Activated CD4-positive, alpha-beta T cell treated with anti-CD3 and anti-CD28 coated beads for 36 hours (primary cell): ENCODE results near the gene MDC1. TPM values are rescaled to one million over a fixed set of nuclear protein-coding genes. Genes with fewer than 3 reads are reported as not detected.
A peak's percentile ranks its signal among the peaks of the same experiment; 100 is the strongest.

Experiments
- ATAC-seq: fragments of 200-7000 bp; cut with Tn5 transposase; one replicate; pipeline ENCODE4 v1.10.0; 2021; ENCODE audit warnings: mild to moderate bottlenecking, moderate library complexity
- CTCF ChIA-PET: fragments of 350-600 bp; sonication (Branson Sonifier 250); formaldehyde crosslinking; loops from one replicate; lab custom pipeline; 2021; ENCODE audit warnings: antibody characterized with exemption; lab: Charles Lee
- POLR2A ChIA-PET: fragments of 350-600 bp; sonication (Branson Sonifier 250); formaldehyde crosslinking; loops from one replicate; lab custom pipeline; 2021; ENCODE audit warnings: antibody characterized with exemption, inconsistent platforms; lab: Charles Lee
- DNase-seq: peaks from one replicate; pipeline ENCODE4 v3.0.0-alpha.2; 2020
- H3K27ac Mint-ChIP-seq: one replicate; pipeline ENCODE4 v1.8.0; 2021; ENCODE audit warnings: mixed read lengths
- H3K27me3 Mint-ChIP-seq: one replicate; pipeline ENCODE4 v1.8.0; 2021; ENCODE audit warnings: mixed read lengths
- H3K36me3 Mint-ChIP-seq: one replicate; pipeline ENCODE4 v1.8.0; 2021; ENCODE audit warnings: low read depth, mixed read lengths
- H3K4me1 Mint-ChIP-seq: one replicate; pipeline ENCODE4 v1.8.0; 2021; ENCODE audit warnings: mixed read lengths
- H3K4me3 Mint-ChIP-seq: one replicate; pipeline ENCODE4 v1.8.0; 2021; ENCODE audit warnings: mild to moderate bottlenecking, moderate library complexity, mixed read lengths
- H3K9me3 Mint-ChIP-seq: one replicate; pipeline ENCODE4 v1.8.0; 2021; ENCODE audit warnings: low read depth, mixed read lengths
- intact Hi-C, 2 experiments: fragments of 100-400 bp; cut with DNase I in 1 of 2; cut with micrococcal nuclease in 1 of 2; formaldehyde crosslinking; loops; one replicate each; pipeline versions ENCODE4 v1.14.2 to v1.15.1; 2022 to 2024; cut with DNase I, micrococcal nuclease
- total RNA-seq, 2 experiments: library from RNA; stranded (reverse); gene quantifications; one replicate each; pipeline ENCODE4 v1.2.3, GENCODE V29; 2021

MDC1 gene
- total RNA-seq, 2 experiments from 2014 or later: 92.0 to 101 TPM

- POLR2A ChIA-PET: interaction anchor here (0.6 kb wide), 1 partner anchor 26 kb away, joined by 3 read pairs; no protein-coding TSS in a partner anchor
- DNase-seq (no peak), ATAC-seq (no peak)
- no peaks in the 10 kb centered on the region for H3K27me3 Mint-ChIP-seq
- H3K36me3 Mint-ChIP-seq: peaks cover 9% of the 10 kb centered on the region
- intact Hi-C loops: no loop called here
- CTCF ChIA-PET: interaction anchor here (0.8 kb wide), 1 partner anchor 746 kb away, joined by 3 read pairs; no protein-coding TSS in a partner anchor
- H3K9me3 Mint-ChIP-seq: no peaks in the 10 kb centered on the region
- H3K4me1 Mint-ChIP-seq: peaks cover 6% of the 10 kb centered on the region
- no peak overlapping the region for H3K27ac Mint-ChIP-seq
- H3K4me3 Mint-ChIP-seq: no peak overlapping the region
Measured at GRCh38 chr6:30696432-30696831, 20.6 kb downstream of the MDC1 start.

- H3K27me3 Mint-ChIP-seq: no peaks in the 10 kb centered on the region
- DNase-seq: no peak
- peak overlapping the region; percentile 68 for H3K27ac Mint-ChIP-seq
- no peaks in the 10 kb centered on the region for H3K9me3 Mint-ChIP-seq
- H3K4me3 Mint-ChIP-seq: peak overlapping the region; percentile 75
- peaks cover 14% of the 10 kb centered on the region for H3K36me3 Mint-ChIP-seq
- ChIA-PET POLR2A (interaction anchor here (1.9 kb wide), 1 partner anchor 26 kb away, joined by 8 read pairs; the partner anchor contains the start of gene MDC1), CTCF (interaction anchor here (0.5 to 1.6 kb wide), 7 partner anchors 12 to 905 kb away, joined by 3 to 7 read pairs (median 4); no protein-coding TSS in a partner anchor)
- peaks cover 42% of the 10 kb centered on the region for H3K4me1 Mint-ChIP-seq
- intact Hi-C loops: loop anchor here in 1 of 2 experiments (1.0 kb wide), 1 partner anchor 26 kb away; the partner anchor contains the start of gene MDC1
- no peak for ATAC-seq
Measured at GRCh38 chr6:30691208-30691847, 25.8 kb downstream of the MDC1 start.

- Mint-ChIP-seq H3K36me3 (peaks cover 21% of the 10 kb centered on the region), H3K27me3 (no peaks in the 10 kb centered on the region), H3K9me3 (no peaks in the 10 kb centered on the region), H3K27ac (peak within 1 kb of the TSS; percentile 70), H3K4me3 (peak within 1 kb of the TSS; percentile 75), H3K4me1 (peaks cover 42% of the 10 kb centered on the region)
- ChIA-PET POLR2A (interaction anchor here (1.9 kb wide), 1 partner anchor 27 kb away, joined by 8 read pairs; the partner anchor contains the start of gene MDC1), CTCF (interaction anchor here (0.6 to 1.6 kb wide), 5 partner anchors 11 to 906 kb away, joined by 3 to 7 read pairs (median 4); no protein-coding TSS in a partner anchor)
- intact Hi-C loops: loop anchor here in 1 of 2 experiments (1.0 kb wide), 1 partner anchor 27 kb away; the partner anchor contains the start of gene MDC1
- ATAC-seq: peak; percentile 50
- DNase-seq: peak; percentile 89
Measured at GRCh38 chr6:30690403-30691207, 26.5 kb downstream of the MDC1 start, which contains the start of gene NRM. NRM (minus strand) TSS chr6:30690984; CDS start chr6:30690974, 10 bp downstream.

- ChIA-PET CTCF (interaction anchor here (0.6 to 3.1 kb wide), 6 partner anchors 11 to 124 kb away, joined by 3 to 16 read pairs (median 4); partner anchors contain the start of gene MDC1), POLR2A (interaction anchor here (1.9 kb wide), 1 partner anchor 27 kb away, joined by 8 read pairs; the partner anchor contains the start of gene MDC1)
- Mint-ChIP-seq H3K4me1 (peaks cover 42% of the 10 kb centered on the region), H3K4me3 (peak overlapping the region; percentile 75), H3K27ac (peak overlapping the region; percentile 70), H3K9me3 (no peaks in the 10 kb centered on the region), H3K27me3 (no peaks in the 10 kb centered on the region), H3K36me3 (peaks cover 27% of the 10 kb centered on the region)
- DNase-seq: no peak
- no peak for ATAC-seq
- intact Hi-C loops: loop anchor here in 1 of 2 experiments (10.0 kb wide), 2 partner anchors 365 to 625 kb away; partner anchors contain the start of genes POLR1H, PPP1R11 and TRIM39
Measured at GRCh38 chr6:30689985-30690384, 27.1 kb downstream of the MDC1 start.

GRCh38 chr6:30689022-30689865 is 27.8 kb downstream of the MDC1 start:
- Mint-ChIP-seq H3K9me3 (no peaks in the 10 kb centered on the region), H3K27me3 (no peaks in the 10 kb centered on the region), H3K4me3 (peak overlapping the region; percentile 75), H3K4me1 (peaks cover 42% of the 10 kb centered on the region), H3K27ac (peak overlapping the region; percentile 7), H3K36me3 (peaks cover 33% of the 10 kb centered on the region)
- intact Hi-C loops: loop anchor here in 1 of 2 experiments (10.0 kb wide), 2 partner anchors 364 to 624 kb away; partner anchors contain the start of genes POLR1H, PPP1R11 and TRIM39
- ChIA-PET CTCF (interaction anchor here (0.6 to 3.1 kb wide), 8 partner anchors 9 to 394 kb away, joined by 3 to 16 read pairs (median 4); partner anchors contain the start of gene MDC1), POLR2A (interaction anchor here (1.9 kb wide), 1 partner anchor 28 kb away, joined by 8 read pairs; the partner anchor contains the start of gene MDC1)
- DNase-seq: no peak
- ATAC-seq: no peak

GRCh38 chr6:30688569-30688968 is 28.5 kb downstream of the MDC1 start:
- DNase-seq (peak; percentile 30), ATAC-seq (no peak)
- no peaks in the 10 kb centered on the region for H3K9me3 Mint-ChIP-seq
- peak overlapping the region; percentile 100 for H3K4me3 Mint-ChIP-seq
- peaks cover 42% of the 10 kb centered on the region for H3K4me1 Mint-ChIP-seq
- no peaks in the 10 kb centered on the region for H3K27me3 Mint-ChIP-seq
- POLR2A ChIA-PET: interaction anchor here (0.6 to 1.7 kb wide), 3 partner anchors 28 to 1124 kb away, joined by 3 to 11 read pairs (median 4); partner anchors contain the start of gene MDC1
- intact Hi-C loops: loop anchor here in 1 of 2 experiments (10.0 kb wide), 2 partner anchors 364 to 624 kb away; partner anchors contain the start of genes POLR1H, PPP1R11 and TRIM39
- peaks cover 40% of the 10 kb centered on the region for H3K36me3 Mint-ChIP-seq
- CTCF ChIA-PET: interaction anchor here (0.6 to 3.1 kb wide), 8 partner anchors 8 to 395 kb away, joined by 3 to 16 read pairs (median 4); partner anchors contain the start of gene MDC1
- peak overlapping the region; percentile 89 for H3K27ac Mint-ChIP-seq

- CTCF ChIA-PET: interaction anchor here (0.6 to 3.1 kb wide), 12 partner anchors 7 to 224 kb away, joined by 3 to 16 read pairs (median 4); partner anchors contain the start of gene MDC1
- POLR2A ChIA-PET: interaction anchor here (0.6 to 1.7 kb wide), 9 partner anchors 9 to 1125 kb away, joined by 3 to 11 read pairs (median 3); partner anchors contain the start of genes MDC1 and PRR3
- ATAC-seq (no peak), DNase-seq (no peak)
- intact Hi-C loops: loop anchor here (1.0 to 10.0 kb wide), 7 partner anchors 33 to 623 kb away; partner anchors contain the start of genes ABCF1 (in 1 of the 2), GTF2H4 (in 1 of the 2), POLR1H (in 1 of the 2) and PPP1R11 (in 1 of the 2)
- Mint-ChIP-seq H3K36me3 (peaks cover 47% of the 10 kb centered on the region), H3K4me1 (peaks cover 42% of the 10 kb centered on the region), H3K9me3 (no peaks in the 10 kb centered on the region), H3K4me3 (peak overlapping the region; percentile 100), H3K27me3 (no peaks in the 10 kb centered on the region), H3K27ac (peak overlapping the region; percentile 89)
Measured at GRCh38 chr6:30687659-30688431, 29.2 kb downstream of the MDC1 start.

GRCh38 chr6:30686908-30687658 is 30.0 kb downstream of the MDC1 start:
- H3K27me3 Mint-ChIP-seq: no peaks in the 10 kb centered on the region
- H3K4me1 Mint-ChIP-seq: peaks cover 42% of the 10 kb centered on the region
- ChIA-PET CTCF (interaction anchor here (0.6 to 3.1 kb wide), 6 partner anchors 8 to 188 kb away, joined by 3 to 16 read pairs (median 6); partner anchors contain the start of gene MDC1), POLR2A (interaction anchor here (0.6 to 1.7 kb wide), 7 partner anchors 8 to 621 kb away, joined by 3 to 11 read pairs (median 3); partner anchors contain the start of genes MDC1 and PRR3)
- peaks cover 53% of the 10 kb centered on the region for H3K36me3 Mint-ChIP-seq
- peak overlapping the region; percentile 89 for H3K27ac Mint-ChIP-seq
- H3K4me3 Mint-ChIP-seq: peak overlapping the region; percentile 100
- ATAC-seq (peak; percentile 20), DNase-seq (peak; percentile 90)
- intact Hi-C loops: loop anchor here (1.0 to 10.0 kb wide), 11 partner anchors 30 to 622 kb away; partner anchors contain the start of genes MRPS18B (in 2 of the 2), PPP1R10 (in 2 of the 2), ABCF1 (in 1 of the 2) and FLOT1 (in 1 of the 2)
- H3K9me3 Mint-ChIP-seq: no peaks in the 10 kb centered on the region
